ENCODE data around the gene ARHGAP19. TPM values are rescaled to one million over a fixed set of nuclear protein-coding genes. Genes with fewer than 3 reads are reported as not detected.

ARHGAP19 gene
- total RNA-seq, 1 donor from 2014 or later: 8.4 TPM

DNA sequence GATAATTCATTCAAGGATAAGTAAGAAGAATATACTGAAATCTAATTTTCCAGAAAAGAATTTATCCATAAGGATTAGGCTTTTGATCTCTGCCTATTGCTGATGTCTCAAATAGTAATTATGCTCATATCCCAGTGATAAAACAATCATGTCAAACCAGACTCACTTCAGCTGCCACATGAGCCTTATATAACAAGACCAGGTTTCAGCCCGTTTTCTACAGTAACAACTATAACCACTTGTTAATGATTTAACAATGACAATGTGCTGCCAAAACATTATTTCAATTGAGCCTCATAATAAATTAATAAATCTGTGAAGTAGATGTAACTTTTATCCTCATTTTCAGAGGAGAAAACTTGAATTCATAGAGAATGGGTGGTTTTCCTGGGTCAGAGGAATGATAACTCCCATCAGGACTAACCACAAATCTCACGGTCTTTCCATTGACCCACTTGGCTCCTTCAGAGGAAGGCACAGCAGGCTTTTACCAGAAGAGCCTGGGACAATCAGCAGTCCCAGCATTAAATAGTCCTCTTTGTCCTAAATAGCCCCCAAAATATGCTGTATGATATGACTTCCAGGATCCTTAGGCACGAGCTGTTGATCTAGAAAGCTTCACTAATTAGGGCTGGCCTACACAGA lies 64.2 kb downstream of the ARHGAP19 start:
- no peak for DNase-seq

DNA sequence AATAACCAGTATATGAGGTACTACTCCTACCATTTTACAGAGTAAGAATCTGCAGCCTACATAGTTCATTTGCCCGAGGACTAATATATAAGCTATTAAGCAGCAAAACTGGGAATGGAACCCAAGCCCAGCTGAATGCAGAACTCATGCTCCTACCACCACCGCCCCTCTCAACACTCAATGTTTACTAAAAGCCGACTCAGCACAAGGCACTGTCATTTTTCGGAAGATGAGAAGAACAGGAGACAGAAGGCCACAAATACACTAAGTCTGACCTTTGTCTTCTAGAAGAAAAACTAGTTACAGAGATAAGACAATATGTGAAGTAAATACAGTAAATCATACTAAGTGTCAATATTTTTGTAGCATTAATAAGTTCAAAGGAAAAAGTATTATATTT lies 66.0 kb downstream of the ARHGAP19 start:
- DNase-seq: no peak

DNA sequence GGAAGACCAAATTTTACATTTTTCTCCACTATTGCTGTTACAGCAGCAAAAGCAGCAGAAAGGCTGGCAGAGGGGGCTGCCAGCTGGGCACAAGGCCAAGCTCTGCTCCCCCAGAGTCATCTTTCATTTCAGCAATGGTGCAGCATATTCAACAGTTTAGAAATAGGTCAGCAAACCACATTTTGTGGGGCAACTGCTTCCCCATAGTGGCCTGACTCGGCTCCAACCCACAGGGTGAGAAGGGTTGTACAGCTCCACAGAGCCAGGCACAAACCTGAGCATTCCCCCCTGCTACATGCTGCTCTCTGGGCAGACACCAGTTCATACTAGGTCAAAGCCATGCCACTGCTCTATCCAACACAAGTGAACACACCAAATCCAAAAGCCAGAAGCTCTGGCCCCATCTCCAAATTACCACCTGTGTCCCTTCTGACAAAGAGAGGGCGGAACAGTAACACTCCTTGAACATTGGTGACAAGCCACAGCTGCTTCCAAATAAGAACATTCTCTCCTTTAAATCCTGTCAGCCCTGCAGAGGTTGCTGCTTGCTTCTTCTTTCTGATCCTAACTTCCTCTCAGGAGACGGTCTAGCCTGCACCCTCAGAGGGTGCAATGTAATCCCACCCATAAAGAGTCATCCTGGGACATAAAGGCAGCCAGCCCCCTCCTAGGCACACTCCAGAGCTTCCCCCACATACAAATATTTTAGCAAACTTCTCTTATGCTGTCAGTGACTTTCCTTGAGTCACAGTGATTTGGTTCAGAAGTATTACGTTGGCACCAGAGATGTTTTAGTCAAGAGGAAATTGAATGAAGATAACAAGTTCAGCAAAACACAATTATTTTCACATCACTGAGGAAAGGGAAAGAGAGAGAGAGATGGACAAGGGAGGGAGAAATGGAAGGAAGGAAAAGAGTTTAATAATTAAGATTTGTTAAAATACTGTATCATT lies 67.7 kb downstream of the ARHGAP19 start:
- no peak for DNase-seq

DNA sequence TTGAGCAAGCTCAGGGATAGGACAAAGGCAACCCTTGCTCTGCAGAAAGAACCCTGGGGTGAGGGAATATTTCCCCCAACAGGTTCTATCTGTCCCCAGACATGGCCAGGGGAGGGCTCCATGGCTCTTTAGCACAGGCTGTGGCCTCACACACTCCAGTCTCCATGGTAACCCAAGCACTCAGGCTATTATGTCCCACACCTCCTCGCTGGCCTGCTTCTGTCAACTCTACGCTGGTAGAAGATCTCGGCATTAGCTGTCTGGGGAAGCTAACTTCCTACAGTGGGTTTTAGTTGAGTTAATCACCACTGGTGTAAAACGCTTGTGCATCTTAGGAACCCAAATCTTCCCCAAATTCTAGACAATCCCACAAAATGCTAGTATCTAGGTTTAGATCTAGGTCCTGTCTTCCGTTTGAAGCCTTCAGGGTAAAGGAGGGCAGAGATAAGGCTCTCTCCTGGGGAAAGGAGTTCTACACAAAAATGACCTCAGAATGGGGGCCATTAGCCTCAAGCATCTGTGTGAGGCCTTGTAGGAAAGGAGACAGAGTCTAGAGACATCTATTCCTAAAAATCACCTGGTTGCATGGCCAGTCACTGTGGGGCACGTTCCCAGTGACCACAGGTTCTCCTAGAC lies 70.0 kb downstream of the ARHGAP19 start:
- no peak for DNase-seq

DNA sequence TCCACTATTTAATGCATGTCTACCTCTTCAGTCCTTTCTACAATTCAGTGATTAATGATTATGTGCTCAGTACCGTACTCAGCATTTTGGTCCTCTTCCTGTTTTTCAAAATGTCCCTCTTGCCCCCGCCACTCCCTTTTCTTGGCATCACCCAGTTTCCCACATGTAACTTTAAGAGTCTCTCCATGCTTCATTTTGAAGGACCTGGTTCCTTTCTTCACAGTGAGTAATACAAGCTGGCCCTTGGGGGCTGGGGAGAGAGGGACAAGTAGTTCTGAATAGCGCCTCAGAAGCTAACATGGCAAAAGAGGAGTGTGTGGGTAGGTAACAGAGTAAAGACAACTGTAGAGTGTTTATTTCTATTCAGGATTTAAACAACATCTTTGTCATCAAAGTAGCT lies 72.1 kb downstream of the ARHGAP19 start:
- DNase-seq: no peak

DNA sequence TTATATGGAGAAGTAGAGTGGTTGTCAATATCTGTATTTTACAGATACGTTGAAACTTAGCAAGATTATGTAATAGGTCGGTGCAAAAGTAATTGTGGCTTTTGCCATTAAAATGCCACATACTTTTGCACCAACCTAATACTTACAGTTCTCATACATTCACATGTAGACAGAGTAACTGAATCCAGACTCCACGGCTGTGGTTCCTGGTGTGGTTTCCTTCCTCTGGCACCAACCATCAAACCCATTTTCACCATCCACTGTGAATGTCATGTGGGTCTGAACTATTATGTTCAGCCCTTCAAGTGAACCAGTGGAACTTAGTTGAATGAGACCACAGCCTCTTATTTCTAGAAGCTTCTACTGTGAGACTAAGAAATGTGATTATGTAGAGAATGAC lies 75.1 kb downstream of the ARHGAP19 start:
- DNase-seq: no peak

DNA sequence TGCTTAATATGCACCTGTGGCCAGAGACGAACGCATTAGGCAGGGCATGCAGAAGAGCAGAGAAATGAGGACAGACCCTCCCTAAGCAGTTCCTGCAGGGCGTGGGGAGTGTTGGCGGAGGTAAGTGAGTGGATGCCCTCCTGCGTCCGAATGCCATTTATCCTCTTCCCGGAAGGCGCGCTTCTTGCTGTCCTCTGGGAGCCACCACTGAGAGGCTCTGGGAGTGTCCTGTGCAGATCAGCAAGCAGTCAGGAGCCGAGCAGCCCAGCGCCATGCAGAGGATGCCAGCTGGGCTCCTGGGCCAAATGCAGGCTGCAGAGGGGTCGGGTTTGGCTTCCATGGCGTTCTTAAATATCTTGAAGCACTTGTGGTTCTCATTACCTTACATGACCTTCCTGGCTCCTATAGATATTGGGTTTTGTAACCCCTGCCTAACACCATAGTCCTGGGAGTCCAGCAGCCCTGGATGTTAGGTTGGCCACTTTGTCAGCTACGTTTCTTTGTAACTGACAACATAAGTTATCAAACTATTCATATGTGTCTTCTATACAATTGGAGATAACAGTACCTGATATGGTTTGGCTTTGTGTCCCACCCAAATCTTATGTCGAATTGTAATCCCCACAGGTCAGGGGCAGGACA lies 76.7 kb downstream of the ARHGAP19 start:
- no peak for DNase-seq

DNA sequence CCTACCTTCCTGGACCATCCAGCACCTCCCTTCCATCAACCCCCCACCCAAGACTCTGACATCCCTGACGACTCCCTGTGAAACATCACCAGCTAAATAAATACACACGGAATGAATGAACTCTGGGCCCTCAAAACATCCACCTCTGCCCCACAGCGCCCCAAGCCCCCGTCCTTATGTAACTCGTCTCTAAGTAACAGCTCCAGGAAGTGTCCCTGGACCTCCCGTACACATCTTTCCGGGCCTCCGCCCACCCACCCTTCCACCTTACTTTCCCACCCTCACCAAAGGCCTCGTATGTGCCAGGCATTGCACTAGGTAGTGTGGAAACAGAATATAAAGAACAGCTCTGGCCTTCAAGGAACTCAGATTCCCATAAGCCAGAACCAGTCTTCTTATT lies 79.0 kb downstream of the ARHGAP19 start:
- no peak for DNase-seq

DNA sequence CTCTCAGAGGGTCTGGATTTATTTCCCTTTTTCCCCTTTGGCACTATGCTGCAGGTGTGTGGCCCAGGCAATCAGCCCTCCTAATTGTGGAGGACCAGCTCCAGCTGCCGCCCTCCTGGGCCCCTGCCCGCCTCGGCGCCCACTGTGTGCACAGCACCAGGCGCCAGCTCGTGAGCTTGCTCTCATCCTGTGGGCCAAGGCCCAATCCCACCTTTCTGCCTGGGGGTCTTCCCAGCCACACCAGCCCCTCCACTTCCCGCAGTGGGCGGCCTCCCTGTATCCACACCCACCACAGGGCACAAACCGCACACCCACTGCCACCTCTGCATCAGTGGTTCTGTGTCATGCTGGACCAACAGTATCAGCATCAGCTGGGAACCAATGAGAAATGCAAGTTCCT lies 81.2 kb downstream of the ARHGAP19 start:
- DNase-seq: no peak

DNA sequence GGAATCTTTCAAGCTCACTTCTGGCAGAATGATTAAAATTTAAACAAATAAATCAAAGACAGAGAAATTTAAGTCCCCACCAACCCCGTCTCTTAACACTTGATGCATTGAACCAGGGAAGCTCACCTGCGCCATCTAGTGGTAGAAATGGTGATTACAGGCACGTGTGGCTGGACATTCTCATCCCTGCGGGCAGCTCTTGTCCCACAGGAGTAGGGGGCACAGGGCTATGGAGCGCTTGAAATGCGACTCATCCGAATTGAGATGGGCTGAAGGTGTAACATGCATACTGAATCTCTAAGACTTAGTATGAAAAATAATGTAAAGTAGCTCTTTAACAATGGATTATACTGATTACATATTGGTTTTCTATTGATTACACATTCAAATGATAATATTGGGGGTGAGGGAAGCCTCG lies 81.9 kb downstream of the ARHGAP19 start:
- peak; percentile 8 for DNase-seq

DNA sequence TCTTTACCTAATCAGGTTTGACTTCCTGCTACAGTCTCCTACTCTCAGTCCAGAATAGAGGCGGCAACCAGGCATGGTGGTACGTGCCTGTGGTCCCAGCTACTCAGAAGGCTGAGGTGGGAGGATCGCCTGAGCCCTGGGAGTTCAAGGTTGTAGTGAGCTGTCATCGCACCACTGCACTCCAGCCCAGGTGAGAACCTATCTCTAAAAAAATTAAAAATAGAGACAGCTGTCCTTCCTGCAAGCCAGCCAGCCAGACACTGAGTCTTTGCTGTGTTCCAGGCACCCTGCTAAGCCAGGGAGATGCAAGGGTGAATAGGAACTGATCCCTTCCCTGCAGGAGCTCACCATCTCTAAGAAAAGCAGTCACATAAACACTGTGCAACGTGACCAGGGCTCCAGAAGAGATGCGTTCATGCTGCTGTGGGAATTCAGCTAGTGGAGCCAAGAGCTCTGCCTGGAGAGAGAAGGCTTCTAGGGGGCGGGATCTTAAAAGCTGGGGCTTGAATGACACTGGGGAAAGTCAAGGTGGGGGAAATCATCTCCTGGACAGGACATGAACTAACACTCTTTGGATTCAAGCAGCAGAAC lies 84.6 kb downstream of the ARHGAP19 start:
- DNase-seq: no peak

DNA sequence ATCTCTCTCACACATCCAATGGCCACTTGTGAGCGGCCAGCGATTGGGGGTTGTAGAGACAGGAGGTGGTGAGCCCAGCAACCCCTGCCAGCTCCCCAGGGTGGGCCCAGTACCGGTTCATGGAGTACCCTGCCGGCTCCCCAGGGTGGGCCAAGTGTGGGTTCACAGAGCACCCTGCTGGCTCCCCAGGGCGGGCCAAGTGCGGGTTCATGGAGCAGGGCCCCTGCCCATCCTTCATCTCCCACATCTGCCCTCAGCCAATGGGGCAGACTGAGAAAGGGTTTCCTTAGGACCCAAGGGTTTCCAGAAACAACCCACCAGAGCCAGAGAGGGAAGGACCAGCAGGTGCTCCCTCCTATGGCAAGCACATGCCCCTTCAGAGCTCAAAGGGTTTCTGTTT lies 85.3 kb downstream of the ARHGAP19 start:
- DNase-seq: no peak

DNA sequence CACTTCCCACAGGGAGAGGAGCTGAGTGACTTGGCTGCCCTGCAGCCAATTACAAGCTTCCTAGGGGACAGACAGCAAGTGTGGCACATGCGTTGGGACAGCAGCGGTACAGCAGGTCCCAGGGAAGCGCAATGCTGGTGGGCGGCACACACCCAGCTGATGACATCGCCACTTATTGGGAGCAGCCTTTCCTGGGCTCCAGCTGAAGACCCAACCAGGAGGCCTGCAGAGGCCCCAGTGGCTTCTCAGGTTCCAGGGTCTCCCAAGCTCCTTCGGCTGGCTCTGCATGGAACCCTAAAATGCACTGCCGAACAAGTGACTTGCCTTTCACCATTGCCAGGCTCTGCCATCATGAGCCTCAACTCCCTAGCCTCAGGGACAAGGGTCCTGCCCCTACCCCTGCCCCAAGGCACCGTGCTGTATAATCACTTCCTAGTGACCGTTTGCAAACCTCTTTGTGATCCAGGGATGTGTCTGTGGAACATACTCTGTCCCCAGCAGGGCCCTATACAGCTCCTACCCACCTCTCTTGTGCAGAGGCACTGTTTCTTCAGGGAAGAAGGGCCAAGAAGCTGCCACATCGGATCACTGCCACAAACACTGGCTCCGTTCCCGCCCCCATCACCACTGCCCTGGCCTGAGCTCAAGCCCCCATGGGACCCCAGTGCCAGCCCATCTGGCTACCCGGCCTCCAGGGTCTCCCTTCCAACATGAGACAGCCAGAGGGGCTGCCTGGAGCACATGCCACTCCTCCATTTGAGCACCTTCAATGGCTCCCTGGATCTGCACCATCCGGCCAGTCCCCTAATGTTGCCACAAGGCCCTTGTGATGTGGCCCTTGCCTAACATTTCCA lies 87.4 kb downstream of the ARHGAP19 start:
- DNase-seq: no peak

DNA sequence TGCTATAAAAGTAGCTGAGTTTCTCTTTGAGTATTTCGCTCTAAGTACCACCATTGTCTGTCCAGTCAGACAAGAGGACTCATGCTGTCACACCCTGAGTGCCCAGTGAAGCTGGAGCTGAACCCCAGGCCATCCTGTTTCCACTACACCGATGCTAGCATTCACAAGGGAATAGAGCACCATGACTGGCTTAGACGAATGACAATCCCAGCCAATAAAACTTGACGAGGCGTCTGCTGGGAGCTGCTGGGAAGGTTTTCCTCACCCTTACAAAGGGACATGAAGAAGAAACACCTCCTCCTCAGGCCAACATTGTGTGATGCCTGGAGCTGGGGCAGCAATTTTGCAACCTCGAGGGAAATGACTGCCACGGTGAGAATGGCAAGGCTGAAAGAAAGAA lies 89.2 kb downstream of the ARHGAP19 start:
- DNase-seq: no peak

DNA sequence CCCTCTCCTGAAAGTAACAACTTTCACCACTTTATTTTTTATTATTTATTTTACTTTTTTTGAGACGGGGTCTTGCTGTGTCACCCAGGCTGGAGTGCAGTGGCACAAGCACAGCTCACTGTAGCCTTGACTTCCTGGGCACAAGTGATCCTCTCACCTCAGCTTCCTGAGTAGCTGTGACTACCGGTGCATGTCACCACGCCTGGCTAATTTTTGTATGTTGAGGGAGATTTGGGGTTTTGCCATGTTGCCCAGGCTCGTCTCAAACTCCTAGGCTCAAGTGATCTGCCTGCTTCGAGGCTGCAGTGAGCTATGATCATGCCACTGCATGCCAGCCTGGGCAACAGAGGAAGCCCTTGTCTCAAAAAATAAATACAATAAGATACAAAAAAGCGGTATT lies 91.8 kb downstream of the ARHGAP19 start:
- no peak for DNase-seq

DNA sequence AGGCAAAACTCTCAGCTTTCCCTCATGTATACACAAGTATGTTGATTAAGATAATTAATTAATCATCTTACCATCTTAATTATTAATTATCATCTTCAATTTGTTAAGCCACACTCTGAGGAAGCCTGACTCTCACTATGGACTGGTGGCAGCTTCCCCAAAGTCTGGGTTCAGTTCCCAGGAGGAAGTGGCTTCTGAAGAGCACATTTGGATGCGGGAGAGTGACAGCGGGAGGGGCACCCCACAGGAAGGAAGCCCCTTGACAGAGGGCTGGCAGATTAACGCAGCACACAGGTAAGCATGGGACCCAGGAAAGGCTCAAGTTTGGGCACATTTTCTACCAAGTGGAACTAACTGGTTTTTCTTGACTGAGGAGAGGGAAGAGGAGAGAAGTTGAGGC lies 93.3 kb downstream of the ARHGAP19 start:
- no peak for DNase-seq

DNA sequence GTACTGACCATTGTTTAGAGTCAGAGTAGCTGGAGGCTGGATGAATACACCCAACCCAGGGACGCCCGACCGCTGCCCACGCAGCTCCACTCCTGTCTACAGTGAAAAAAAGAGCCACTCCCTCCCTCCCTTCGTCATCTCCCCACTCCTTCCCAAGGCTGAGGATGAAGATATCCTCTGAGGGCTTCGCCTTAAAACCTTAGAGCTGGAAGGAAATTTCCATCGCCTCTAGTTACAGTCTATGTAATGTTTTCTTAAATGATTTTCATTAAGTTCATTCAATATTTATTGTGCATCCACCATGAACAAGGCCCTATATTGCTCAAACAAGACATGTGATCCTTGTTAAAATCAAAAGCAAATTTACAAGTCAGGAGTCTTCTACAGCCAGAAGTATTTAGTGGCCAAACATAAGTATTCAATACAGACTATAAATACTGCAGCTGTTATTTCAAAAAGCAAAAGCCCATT lies 95.4 kb downstream of the ARHGAP19 start:
- no peak for DNase-seq

DNA sequence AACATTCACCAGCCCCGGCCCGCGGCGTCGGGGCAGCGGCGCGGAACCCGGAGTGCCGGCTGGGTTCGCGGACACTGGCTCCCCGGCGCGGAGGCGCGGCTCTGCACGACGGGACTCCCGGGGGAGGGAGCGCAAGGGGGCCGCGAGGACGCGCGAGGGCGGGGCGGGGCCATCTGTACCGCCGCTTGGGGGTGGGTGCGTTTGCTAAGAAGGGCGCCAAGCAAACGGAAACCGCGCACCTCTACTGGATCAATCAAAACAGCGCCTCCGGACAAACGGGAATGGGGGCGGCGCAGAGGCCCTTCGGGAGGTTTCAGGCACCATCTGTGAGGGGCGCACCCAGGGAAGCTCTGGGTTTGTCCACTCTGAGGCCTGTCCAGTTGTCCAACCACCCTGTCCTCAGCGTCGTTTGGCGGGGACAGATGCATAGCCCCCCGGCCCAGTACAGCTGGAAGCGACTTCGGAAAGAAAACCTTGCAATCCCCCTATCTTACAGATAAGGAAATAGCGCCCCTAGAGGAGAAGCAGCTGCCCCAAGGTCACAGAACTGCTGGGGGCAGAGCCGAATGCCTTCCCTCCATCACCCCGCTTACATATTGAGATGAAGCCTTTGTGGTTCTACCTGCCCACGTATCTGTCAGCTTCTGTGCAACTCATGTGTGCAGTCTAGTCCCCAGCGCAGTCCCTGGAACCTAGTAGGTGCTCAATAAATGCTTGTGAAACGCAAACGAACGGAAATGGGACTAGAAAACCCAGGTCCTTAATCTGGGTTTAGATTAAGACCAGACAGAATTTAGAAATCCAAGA lies 96.0 kb downstream of the ARHGAP19 start:
- no peak for DNase-seq

DNA sequence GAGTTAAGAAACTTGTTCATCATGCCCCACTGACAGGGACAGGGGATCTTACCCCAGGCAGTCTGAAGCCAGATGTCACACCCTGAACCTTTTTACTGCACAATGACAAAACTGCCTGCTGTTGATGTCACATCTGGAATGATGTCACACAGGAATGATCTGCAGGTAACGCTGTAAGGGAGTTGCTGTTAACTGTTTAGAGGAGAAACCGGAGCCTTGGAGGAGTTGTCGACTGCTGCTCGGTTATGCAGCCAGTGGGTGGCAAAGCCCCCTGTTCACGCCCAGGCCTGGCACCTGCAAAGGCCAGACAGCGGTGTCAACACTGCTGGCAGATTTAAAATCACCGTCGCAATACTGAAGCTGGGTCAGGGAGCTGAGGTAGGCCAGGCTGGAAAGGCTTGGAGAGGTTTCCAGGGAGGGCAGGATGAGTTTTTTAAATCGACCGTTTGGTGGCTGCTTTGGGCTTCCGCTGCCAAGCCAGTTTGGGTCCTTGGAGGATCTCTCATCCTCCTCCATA lies 96.7 kb downstream of the ARHGAP19 start:
- no peak for DNase-seq

DNA sequence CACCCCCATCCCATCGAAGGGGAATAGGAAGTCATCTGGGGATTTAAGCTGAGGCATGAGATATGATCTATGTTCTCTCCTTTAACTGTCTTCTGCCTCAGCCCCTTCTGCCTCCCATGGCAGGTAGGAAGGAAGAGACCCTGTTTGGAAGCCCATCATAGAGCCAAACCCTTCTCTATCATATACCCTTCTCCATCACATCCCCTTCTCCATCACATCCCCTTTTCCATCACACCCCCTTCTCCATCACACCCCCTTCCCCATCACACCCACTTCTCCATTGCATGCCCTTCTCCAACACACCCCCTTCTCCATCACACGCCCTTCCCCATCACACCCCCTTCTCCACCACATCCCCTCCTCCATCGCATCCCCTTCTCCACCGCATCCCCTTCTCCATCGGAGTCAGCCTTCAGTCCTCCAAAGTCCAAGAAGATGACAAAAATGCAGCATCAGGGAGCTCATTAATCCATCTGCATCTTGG lies 99.4 kb downstream of the ARHGAP19 start:
- no peak for DNase-seq
